ENCODE data around the gene PHF11. TPM values are rescaled to one million over a fixed set of nuclear protein-coding genes. Genes with fewer than 3 reads are reported as not detected.

The PHF11 gene
- total and polyA plus RNA-seq, 2 experiments from 2014 or later: 7.4 to 13.5 TPM

GRCh38 chr13:49497272-49497671, 1.5 kb downstream of the PHF11 start (continued):
- no peak for TF ChIP-seq REST (IDR thresholded peaks at IDR 0.05; ENCODE audit: unreplicated experiment)
- no peak for TF ChIP-seq EZH2phosphoT487 (IDR thresholded peaks at IDR 0.05; ENCODE audit: unreplicated experiment)

- Histone ChIP-seq H3K9me2 (ENCODE audit: insufficient read depth) (no peaks in the 10 kb centered on the region), H2AFZ (no peak overlapping the region), H3K4me3 (no peak overlapping the region), H3K79me2 (replicated peaks; ENCODE audit: insufficient read depth) (no peaks in the 10 kb centered on the region), H3K27ac (ENCODE audit: low read depth) (no peak overlapping the region), H4K20me1 (replicated peaks; ENCODE audit: insufficient read depth) (no peaks in the 10 kb centered on the region), H3K4me1 (ENCODE audit: insufficient read depth) (no peaks in the 10 kb centered on the region; the same call in 1 of the 2 replicates), H3K36me3 (ENCODE audit: insufficient read depth) (no peaks in the 10 kb centered on the region), H3K4me2 (no peak overlapping the region), H3K27me3 (ENCODE audit: insufficient read depth) (no peaks in the 10 kb centered on the region), H3F3A (replicated peaks; ENCODE audit: low read depth) (peaks cover 5% of the 10 kb centered on the region; the same call in 1 of the 2 replicates)
- no peak overlapping the region for H3K4me3 Mint-ChIP-seq
- H3K9me3 Mint-ChIP-seq: no peaks in the 10 kb centered on the region
- H3K4me1 Mint-ChIP-seq: 0 out of 3 replicates have a peak, but pooled peaks cover 2% of the 10 kb centered on the region
- DNase-seq (ENCODE audit: low spot score) (no peak), ATAC-seq (no peak)
- H3K27ac Mint-ChIP-seq: no peak overlapping the region
- peaks cover 11% of the 10 kb centered on the region for H3K27me3 Mint-ChIP-seq (ENCODE audit: insufficient read depth, low read depth, poor library complexity)
- H3K36me3 Mint-ChIP-seq (ENCODE audit: low read depth): no peaks in the 10 kb centered on the region
- no peak for TF ChIP-seq STAT1 (IDR thresholded peaks at IDR 0.05; ENCODE audit: unreplicated experiment)
- TF ChIP-seq ETS1 (IDR thresholded peaks at IDR 0.05): no peak
- TF ChIP-seq NANOG (IDR thresholded peaks at IDR 0.05; ENCODE audit: borderline replicate concordance): no peak
- no peak for TF ChIP-seq ZNF114 (CRISPR knock-in tag; IDR thresholded peaks at IDR 0.05)
- TF ChIP-seq REST (IDR thresholded peaks at IDR 0.05; ENCODE audit: unreplicated experiment): no peak
- TF ChIP-seq POLR2AphosphoS5 (IDR thresholded peaks at IDR 0.05; ENCODE audit: low read depth): no peak
- no peak for TF ChIP-seq ZNF462 (CRISPR knock-in tag; IDR thresholded peaks at IDR 0.05)
- TF ChIP-seq JUNB (IDR thresholded peaks at IDR 0.05; ENCODE audit: unreplicated experiment): no peak
- TF ChIP-seq CREB1 (CRISPR knock-in tag; IDR thresholded peaks at IDR 0.05; ENCODE audit: low read depth): no peak
Observed at GRCh38 chr13:49498206-49498605, 2.5 kb downstream of the PHF11 start.

Measured in GM23338 (cell line).